Measurements from ENCODE around the gene SERPINA10.

Gene SERPINA10

GRCh38 chr14:94293578-94293924 is 483 bp upstream of the SERPINA10 start:
- TF ChIP-seq, protein P1, sequence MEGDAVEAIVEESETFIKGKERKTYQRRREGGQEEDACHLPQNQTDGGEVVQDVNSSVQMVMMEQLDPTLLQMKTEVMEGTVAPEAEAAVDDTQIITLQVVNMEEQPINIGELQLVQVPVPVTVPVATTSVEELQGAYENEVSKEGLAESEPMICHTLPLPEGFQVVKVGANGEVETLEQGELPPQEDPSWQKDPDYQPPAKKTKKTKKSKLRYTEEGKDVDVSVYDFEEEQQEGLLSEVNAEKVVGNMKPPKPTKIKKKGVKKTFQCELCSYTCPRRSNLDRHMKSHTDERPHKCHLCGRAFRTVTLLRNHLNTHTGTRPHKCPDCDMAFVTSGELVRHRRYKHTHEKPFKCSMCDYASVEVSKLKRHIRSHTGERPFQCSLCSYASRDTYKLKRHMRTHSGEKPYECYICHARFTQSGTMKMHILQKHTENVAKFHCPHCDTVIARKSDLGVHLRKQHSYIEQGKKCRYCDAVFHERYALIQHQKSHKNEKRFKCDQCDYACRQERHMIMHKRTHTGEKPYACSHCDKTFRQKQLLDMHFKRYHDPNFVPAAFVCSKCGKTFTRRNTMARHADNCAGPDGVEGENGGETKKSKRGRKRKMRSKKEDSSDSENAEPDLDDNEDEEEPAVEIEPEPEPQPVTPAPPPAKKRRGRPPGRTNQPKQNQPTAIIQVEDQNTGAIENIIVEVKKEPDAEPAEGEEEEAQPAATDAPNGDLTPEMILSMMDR (IDR thresholded peaks at IDR 0.05; ENCODE audit: low read depth, low read length) = no peak
- no peak for TF ChIP-seq POLR2A (IDR thresholded peaks at IDR 0.05; ENCODE audit: extremely low read depth, insufficient read length)
- TF ChIP-seq MAX (IDR thresholded peaks at IDR 0.05; ENCODE audit: low read depth, low read length) = no peak
- TF ChIP-seq MYC (IDR thresholded peaks at IDR 0.05; ENCODE audit: low read depth, low read length) = no peak
- H3K4me3 ChIP-seq (ENCODE audit: low read depth, low read length) = no peak overlapping the region
- no peak for DNase-seq (ENCODE audit: low read depth)

- DNase-seq (ENCODE audit: low read depth) = no peak
- no peak for TF ChIP-seq MYC (IDR thresholded peaks at IDR 0.05; ENCODE audit: low read depth, low read length)
- no peak for TF ChIP-seq POLR2A (IDR thresholded peaks at IDR 0.05; ENCODE audit: extremely low read depth, insufficient read length)
- TF ChIP-seq MAX (IDR thresholded peaks at IDR 0.05; ENCODE audit: low read depth, low read length) = no peak
- TF ChIP-seq, protein P1 (IDR thresholded peaks at IDR 0.05; ENCODE audit: low read depth, low read length) = no peak
- no peak overlapping the region for H3K4me3 ChIP-seq (ENCODE audit: low read depth, low read length)
Measured at GRCh38 chr14:94292526-94292871, 569 bp downstream of the SERPINA10 start.

GRCh38 chr14:94291906-94292525 is 1.1 kb downstream of the SERPINA10 start:
- no peak for DNase-seq (ENCODE audit: low read depth)
- TF ChIP-seq, protein P1 (IDR thresholded peaks at IDR 0.05; ENCODE audit: low read depth, low read length) = no peak
- no peak overlapping the region for H3K4me3 ChIP-seq (ENCODE audit: low read depth, low read length)

- no peak for DNase-seq (ENCODE audit: low read depth)
- no peak for TF ChIP-seq POLR2A (IDR thresholded peaks at IDR 0.05; ENCODE audit: extremely low read depth, insufficient read length)
- TF ChIP-seq MAX (IDR thresholded peaks at IDR 0.05; ENCODE audit: low read depth, low read length) = no peak
- TF ChIP-seq, protein P1 (IDR thresholded peaks at IDR 0.05; ENCODE audit: low read depth, low read length) = no peak
- TF ChIP-seq MYC (IDR thresholded peaks at IDR 0.05; ENCODE audit: low read depth, low read length) = no peak
- no peak overlapping the region for H3K4me3 ChIP-seq (ENCODE audit: low read depth, low read length)
Measured at GRCh38 chr14:94291159-94291905, 1.7 kb downstream of the SERPINA10 start.

DNA sequence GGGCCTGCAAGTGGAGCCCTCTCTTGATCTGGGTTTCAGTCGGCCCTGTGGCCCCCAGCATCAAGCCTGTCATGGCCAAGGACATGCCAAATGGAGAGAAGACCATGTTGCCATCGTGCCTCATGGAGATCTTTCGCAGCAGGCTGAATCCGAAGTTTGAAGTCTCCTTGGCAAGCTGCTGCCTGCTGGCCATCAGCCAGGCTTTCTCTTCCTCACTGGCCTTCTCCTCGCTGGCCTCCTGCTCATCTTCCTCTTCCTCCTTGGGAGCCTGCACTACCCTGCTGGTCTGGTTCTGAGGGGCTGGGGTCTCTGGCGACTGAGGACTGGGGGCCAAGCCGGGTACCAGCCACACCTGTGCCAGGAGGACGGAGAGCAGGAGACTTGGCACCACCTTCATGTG is 2.9 kb downstream of the SERPINA10 start:
- no peak for DNase-seq (ENCODE audit: low read depth)
- H3K4me3 ChIP-seq (ENCODE audit: low read depth, low read length) = no peak overlapping the region
- no peak for TF ChIP-seq POLR2A (IDR thresholded peaks at IDR 0.05; ENCODE audit: extremely low read depth, insufficient read length)
- TF ChIP-seq MYC (IDR thresholded peaks at IDR 0.05; ENCODE audit: low read depth, low read length) = no peak
- TF ChIP-seq, protein P1 (IDR thresholded peaks at IDR 0.05; ENCODE audit: low read depth, low read length) = no peak
- no peak for TF ChIP-seq MAX (IDR thresholded peaks at IDR 0.05; ENCODE audit: low read depth, low read length)

Data from NB4 (cell line).